HG02588 (cell line): ENCODE results near the gene TRIM8.

Experiments used
- ATAC-seq: cut with Tn5 transposase; IDR thresholded peaks from one replicate; pipeline ENCODE4 v1.9.1; 2021; ENCODE audit warnings: mild to moderate bottlenecking, moderate library complexity; ENCODE audit not compliant: unreplicated experiment

The TRIM8 gene

DNA sequence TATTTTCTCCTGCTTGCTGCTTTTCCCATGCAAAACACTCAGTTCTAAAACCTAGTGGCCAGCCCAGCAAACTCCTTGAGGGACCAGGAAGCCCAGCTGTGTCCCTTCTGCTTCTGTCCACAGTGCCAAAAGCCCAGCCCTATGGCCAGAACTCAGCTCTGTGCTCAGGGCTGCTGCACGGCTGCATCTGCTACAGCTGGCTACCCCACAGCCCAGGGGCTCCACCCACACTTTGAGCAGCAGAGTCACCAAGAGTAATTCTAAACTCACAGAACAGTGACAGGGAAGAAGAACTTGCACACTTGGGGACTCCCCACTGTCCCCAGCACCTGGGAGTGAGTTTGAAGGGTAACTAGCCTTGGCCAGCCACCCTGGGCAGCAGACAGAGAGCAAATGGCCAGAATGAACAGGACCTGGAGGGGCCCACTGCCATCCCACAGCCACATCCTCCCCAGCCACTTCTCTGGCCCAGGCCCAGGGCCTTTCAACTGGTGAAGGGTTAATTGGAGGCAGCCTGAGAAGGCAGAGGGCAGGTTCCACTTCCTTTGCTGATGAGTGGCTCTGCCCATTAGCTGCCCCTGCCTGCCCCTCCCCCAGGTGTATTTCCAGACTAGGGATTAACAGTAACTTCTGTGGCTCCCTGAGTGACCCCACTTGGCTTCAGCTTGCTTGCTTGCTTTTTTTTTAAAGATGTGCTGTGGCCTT is 28.1 kb upstream of the TRIM8 start:
- ATAC-seq = peak; percentile 63

DNA sequence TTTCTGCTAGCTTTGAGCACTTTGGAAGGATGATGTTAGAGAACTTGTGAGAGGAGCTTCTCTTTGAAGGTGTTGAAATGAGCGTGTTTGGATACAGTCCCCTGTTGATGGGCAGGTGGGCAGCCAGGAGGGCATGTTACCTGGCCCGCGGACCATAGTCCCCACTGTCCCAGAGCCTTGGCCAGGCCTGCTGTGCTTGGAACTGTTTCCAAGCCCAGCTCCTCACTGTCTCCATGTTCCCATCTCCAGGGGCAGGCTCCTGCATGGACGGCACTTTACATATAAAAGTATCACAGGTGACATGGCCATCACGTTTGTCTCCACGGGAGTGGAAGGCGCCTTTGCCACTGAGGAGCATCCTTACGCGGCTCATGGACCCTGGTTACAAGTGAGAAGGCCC is 27.2 kb upstream of the TRIM8 start:
- no peak for ATAC-seq

DNA sequence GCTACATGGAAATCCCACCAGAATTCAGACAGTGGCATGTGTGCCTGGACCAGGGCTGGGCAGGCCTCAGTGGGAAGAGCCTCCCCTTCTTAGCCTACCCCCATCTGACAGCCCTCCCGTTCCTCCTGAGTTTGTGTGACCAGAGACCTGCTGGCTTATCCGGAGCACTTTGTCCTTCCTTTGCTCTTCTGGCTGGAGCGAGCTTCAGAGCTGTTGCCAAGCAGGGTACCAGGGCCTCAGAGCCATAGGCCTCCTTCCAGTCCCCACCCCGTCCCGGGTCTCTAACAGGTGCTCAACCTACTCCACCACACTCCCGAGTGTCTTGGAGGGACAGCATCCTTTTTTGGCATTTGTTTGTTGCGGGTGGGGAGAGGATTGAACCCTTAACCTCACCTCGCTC is 26.5 kb upstream of the TRIM8 start:
- ATAC-seq = no peak

DNA sequence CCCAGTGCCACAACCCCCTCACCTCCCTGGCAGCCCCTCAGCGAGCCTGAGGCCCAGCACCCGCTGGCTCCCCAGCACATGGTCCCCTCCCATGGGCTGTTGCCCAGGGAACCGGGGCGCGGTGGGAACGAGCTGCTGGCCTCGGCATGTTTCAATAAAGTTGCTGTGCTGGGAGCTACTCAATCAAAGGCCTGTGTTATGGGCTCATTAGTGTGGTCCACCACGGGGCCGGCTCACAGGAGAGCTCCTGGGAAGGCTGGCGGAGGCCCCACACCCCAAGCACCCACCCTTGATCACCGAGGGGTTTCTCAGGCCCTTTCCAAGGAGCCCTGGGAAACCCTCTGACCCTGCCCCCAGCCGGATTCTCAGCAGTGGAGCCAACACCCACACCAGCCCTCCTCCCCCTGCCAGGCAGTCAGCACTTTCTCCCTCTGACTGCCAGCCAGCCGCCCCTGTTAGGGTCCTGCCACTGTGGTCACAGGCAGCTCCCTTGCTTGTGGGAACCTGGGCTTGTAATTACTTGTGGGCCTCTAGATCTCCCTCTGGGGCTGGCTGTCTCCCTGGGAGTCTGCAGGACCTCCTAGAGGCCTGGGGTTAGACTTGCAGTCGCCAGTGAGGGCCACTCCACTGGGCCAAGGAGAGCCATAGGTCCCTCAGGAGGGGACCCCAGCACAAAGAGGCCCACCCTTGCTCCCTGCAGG is 24.8 kb upstream of the TRIM8 start:
- ATAC-seq = no peak

DNA sequence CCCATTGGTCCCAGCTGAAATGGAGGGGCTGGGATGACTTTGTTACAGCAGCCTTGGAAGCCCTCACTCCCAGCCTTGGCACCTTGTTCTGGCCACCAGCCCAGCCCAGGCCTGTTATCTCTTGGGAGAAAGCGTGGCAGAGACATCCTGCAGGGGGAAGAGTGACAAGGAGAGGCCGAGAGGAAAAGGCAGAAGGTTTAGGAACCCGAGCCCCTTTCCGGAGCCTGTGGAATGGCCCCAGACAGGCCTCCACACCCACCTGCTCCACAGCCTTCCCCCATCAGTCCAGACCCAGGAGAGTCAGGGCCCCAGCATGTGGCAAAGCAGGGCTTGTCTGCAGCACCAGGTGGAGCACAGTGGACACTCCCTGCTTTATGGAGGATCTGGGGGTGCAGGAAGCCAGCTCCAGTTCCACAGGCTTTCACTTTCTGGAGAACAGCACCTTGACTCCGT is 24.1 kb upstream of the TRIM8 start:
- no peak for ATAC-seq

DNA sequence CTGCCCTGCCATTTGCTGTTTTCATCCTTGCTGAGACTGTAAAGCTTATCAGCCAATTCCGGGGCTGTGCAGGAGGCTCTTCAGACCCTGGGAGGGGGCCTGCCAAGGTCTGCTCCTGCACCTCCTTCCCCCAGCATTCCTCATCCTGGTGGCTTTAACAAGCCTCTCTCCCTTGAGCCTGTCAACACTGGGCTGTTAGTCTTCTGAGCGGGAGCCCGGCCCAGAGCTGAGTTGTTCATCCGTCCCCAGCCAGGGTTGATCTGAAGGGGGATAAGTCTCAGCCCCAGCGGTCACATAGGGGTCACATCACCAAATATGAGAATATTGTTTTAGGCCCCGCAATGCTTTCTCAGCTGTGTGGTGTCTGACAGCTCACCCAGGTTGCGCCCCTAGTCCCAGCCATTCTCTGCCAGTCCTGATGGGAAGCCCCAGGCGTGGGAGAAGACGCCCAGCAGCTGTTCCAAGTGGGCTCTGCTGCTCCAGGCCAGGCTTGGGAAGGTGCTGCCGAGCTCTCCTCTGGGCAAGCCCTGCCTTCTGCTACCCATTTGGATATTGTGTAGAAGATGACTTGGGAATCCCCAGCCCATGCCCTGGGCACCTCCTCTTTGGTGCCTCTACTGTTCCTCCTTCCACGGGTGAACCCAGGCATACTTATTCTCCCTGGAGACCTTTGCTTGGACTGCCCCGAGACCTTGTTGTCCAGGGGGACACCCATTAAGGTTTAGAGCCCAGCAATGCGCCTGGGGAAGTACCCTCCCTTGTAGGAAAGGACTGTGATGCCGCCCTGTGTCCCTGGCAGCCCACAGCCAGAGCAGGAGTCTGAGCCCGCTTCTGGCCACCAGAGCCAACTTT is 23.5 kb upstream of the TRIM8 start:
- ATAC-seq = no peak

DNA sequence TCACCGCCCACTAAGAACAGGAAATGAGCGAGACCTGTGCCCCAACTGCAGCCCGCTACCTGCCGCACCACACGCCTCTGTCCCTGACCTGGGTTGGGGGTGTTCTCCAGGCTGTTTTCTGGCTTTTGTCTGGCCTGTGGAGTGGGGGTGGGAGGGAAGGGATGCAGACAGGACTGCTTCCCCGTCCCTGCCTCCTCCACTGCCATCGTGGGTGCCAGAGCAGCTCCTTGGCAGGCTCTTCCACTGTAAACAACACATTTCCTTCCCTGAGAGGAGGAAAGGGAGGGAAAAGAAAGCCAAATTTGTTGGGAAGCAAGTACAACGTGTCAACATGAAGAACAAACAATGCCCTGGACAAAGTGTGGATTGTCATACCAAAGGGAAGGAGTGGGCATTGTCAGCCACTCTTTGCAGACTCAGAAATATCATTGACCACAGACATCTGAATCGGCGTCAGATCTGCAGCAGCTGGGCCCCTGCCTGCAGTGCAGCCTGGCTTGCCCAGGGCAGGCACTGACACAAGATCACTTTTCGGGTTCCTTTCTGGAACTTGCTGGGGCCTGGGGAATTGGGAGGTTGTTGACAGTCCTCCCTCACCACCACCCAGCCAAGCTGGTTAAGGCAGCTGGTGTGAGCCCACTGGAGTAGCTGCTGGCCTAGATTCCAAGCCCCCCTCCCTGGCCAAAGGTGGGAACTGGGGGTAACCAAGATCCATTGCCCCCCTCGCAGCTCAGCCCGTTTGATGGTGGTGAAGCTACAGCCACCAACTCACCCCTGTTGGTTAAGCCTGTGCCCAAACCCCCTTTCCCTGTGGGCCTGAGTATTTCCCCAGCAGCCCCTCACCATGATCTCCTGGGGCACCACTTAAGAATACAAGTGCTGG is 22.6 kb upstream of the TRIM8 start:
- ATAC-seq = no peak

DNA sequence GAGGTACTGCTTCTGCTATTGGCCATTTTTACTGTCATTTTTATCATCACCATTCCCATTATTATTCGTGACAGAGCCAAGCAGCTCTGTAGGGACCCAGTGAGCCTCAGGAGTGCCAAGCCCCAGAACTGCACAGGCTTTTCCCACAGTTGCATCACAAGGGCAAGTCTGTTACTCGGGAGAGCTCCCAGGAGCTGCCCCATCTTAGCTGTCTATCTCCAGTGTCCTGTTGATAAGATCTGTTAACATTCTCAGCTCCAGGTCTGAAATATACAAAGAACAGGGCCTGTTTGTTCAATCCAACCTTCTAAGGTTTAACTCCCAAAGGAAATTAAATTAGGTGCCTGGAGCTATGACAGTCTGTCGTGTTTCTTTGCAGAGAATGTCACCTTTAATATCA is 20.2 kb upstream of the TRIM8 start:
- no peak for ATAC-seq

DNA sequence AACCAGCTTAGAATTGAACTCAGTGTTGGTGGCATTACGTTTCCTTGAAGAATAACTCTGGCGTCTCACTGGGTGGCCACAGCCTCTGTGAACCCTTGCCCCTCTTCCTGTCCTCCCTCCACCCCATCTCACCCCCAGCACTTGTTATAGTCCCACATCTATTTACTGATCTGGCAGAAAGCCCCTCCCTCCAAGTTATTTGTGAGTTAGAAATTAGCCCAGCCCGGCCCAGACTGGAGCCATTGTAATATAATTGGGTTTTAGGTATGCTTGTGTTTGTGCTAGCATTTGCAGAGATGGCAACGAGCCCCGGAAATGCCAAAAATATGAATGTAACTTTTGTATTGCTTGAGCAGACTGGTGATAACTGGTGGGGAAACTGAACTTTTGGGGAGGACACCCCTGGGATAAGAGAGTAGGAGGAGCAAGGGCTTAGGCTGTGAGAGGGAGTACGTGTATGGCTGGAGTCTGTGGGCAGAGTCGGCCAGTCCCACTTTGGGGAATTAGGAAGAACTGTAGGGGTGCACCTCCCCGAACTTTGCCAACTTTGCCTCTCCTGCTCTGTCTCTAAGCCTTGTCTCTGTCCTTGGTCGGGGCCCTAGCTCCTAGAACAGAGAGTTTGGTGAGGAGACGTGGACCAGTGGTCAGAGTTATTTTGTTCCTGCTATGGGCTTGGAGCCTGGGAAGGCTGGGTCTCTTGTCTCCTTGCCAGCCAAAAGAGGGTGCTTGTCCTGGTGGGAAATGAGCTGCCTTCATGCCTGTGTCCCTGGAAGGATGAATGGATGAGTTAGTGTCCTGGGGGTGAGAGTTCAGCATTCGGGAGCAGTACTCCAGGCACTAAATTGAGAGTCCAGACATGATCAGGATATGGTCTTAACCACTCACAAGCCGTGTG is 19.3 kb upstream of the TRIM8 start:
- no peak for ATAC-seq

DNA sequence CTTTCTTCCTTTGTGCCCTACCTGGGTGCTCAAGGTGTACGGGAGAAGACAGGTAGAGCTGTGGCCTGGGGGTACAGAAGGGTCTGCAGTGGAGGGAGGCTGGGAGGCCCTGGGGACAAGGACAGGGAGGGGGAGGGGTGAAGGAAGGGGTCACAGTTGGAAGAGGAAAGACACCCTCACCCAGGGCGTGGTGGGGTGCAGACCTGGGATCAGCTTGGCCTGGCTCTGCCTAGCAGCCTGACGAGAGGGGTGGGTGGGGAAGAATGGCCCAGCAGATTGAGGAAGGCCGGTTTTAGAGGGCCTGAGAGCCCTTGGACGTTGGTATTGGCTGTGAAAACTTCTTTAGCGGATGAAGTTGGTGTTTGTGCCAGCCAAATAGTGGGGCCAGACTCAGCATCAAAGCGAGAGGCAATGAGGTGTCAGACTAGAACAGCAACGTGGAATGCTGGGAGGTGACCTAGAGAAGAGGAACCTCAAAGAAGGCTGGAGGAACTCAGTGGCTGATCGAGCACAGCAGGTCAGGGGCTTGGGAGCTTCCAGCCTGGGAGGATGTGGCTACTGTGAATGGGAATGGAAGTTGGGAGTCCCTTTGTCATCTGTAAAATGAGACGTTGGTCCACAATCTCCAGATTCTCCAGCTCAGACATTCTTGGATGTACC is 18.1 kb upstream of the TRIM8 start:
- no peak for ATAC-seq

DNA sequence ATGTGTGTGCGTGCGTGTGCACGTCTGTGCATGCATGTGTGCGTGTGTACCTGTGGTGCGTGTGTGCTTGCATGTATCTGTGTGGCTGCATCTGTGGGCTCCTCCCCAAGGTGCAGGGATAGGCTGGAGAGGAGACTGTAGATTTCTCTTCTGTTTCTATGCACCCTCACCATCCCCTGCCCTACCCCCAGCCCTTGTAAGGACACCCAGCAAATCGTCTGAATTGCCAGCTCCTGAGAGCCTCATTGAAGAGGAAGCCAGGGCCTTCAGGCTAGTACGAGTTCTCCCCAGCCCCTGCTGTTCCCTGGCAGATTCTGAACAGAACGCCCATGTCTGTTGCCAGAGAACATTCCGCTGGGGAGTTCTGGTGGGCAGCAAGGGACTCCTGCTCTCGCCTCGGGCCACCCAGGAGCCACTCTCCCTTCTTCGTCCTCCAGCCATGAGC is 17.0 kb upstream of the TRIM8 start:
- no peak for ATAC-seq

DNA sequence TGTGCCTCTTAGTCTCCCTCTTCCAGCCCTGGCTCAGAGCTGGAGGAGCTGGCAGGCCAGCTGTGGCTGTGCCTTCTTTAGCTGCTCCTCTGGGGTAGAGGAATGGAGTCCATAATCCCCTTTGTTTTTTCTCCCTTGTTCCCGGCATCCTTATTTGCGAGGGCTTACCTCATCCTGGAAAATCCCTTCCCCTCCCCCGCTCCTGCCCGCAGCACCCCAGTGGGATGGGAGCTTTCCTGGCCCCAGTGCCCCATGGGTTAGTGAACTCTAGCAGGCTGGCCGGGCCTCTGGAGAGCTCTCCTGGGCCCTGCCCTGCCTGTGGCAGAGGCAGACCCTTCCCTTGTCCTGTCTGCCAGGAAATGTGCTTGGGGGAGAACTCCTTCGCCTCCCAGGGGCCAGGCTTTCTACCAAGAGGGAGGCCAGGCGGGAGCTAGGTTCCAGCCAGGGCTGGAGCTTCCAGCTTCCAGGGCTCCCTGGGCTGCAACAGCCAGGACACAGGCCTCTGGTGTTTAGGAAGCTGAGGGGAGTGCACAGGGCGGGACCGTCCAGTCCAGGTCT is 16.5 kb upstream of the TRIM8 start:
- ATAC-seq = no peak

DNA sequence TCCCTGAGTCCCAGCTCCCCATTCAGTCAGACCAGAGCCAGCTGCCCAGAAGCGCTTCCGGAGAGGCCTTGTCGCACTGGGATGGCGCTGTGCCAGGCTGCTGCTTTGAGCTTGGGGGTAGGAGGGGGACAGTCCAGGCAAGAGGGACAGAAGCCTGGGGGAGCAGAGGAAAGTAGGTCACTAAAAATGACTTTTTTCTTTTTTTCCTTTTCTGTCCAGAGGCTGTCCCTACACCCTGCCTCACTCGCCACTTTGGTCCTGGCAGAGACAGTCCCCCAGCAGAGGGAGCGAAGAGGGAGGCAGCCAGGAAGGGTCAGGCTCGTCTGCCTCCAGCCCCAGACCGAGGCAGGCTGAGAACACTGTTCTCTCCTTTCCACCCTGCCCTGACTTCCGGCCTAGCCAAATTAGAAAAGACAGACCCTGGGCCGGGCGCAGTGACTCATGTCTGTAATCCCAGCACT is 15.8 kb upstream of the TRIM8 start:
- no peak for ATAC-seq

DNA sequence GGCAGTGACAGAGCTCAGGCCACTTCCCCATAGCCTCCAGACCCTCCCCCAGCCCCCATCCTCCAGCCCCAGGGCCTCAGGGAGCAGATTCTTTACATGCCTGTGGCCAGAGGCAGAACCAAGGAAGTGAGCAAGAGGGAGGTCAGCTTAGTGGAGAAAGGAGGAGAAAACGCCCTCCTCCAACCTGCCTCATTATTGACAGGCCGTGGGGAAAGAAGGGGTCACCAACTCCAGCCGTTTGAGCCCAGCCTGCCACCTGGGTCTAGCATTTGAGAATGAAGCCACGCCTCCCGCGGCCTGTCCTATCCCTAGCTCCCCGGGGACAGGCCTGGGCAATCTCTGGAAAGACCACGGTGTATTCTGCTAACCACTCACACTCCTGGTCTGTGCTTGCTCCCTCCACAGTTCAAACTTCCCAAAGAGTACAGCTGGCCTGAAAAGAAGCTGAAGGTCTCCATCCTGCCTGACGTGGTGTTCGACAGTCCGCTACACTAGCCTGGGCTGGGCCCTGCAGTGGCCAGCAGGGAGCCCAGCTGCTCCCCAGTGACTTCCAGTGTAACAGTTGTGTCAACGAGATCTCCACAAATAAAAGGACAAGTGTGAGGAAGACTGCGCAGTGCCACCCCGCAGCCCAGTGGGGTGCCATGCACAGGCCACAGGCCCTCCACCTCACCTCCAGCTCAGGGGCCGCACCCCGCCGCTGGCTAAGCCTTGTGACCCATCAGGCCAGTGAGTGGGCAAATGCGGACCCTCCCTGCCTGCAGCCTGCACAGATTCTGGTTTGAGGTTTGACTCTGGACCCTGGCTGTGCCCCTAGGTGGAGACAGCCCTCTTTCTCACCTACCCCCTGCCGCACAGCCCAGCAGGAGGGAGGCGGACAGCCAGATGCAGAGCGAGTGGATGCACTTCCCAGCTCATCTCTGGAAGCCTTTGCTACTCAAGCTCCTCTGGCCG is 14.3 kb upstream of the TRIM8 start:
- no peak for ATAC-seq

DNA sequence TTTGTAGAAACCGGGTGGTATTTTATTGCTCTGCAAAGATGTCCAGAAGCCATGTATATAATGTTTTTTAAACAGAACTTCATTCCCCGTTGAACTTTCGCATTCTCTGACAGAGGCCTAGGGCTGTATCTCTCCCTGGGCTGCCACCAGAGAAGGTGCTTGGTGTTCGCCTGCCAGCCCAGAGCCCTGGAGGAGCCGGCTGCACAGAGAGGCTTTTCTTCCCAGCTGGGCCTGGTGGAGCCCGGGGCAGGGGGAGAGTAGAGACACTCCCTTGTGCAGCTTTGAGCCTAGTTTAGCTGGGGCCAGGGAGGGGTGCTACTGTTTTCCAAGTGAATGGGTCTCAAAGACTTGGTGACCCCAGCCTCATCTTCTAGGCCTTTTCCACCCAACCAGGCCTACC is 13.6 kb upstream of the TRIM8 start:
- ATAC-seq = no peak

DNA sequence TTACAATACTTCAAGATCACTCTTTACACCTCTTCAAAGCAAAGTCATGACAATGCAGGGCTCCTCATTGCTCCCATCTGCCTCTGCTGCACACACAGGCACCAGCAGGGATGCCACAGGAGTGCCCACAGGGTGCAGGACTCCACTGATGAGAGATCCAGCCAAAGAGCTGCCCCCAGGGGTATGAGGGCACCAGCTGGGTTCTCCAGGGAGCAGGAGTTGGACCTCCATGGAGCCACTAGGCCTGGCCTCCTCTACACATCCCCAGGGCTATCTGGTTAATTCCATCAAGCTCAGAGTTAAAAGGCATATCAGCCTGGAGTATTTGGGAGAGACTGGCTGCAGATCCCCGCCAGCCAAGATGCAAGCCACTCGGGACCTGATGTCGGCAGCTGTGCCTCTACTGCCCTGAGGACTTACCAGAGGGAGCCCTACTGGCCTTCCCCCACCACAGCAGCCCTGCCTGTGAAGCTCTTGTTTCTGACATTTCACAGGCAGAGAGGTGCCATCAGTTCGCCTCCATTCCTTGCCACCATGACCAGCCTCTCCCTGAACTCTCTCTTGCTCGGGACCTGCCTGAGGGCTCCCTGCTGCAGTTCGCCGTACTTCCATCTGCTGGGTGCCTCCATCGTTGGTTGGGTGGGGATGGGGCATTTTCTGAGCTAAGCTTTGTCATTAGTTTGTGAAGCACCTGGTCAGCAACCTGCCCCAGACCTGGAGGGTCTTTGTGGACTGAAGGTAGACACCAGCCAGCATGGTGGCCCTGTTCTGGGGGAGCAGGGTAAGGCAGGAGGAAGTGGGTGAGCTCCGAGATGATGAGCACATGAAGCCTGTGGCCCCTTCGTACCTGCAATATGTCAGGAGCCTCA is 12.5 kb upstream of the TRIM8 start:
- no peak for ATAC-seq
